Measurements from ENCODE around the gene NETO2. TPM values are rescaled to one million over a fixed set of nuclear protein-coding genes. Genes with fewer than 3 reads are reported as not detected.

The NETO2 gene
- total and polyA plus RNA-seq, 10 of the 15 experiments (the other 5 are each of a cell fraction or from before 2014, with no cell fraction given): 8.5 to 53.1 (median 27.0) TPM

GRCh38 chr16:47073223-47074155 is 70.3 kb downstream of the NETO2 start:
- Histone ChIP-seq H3K4me3 (no peak overlapping the region), H3K4me2 (ENCODE audit: control insufficient read depth, insufficient read depth) (peak overlapping the region; percentile 72), H3K36me3 (ENCODE audit: control insufficient read depth in 2 of 2, insufficient read depth in 2 of 2, low read length in 1 of 2) (no peaks in the 10 kb centered on the region), H3K4me1 (ENCODE audit: control insufficient read depth, insufficient read depth, low read length) (peaks cover 12% of the 10 kb centered on the region), H3K9ac (ENCODE audit: control insufficient read depth, insufficient read depth, low read length) (no peak overlapping the region; the same call in 1 of the 2 replicates), H4K20me1 (ENCODE audit: control insufficient read depth, insufficient read depth) (no peaks in the 10 kb centered on the region), H3K9me3 (replicated peaks; ENCODE audit: control insufficient read depth, insufficient read depth, low read length) (no peaks in the 10 kb centered on the region; the same call in 2 of the 3 replicates), H2AFZ (ENCODE audit: control insufficient read depth, low read depth, low read length) (peak overlapping the region; percentile 47), H3K79me2 (ENCODE audit: control insufficient read depth, insufficient read depth, low read length) (no peaks in the 10 kb centered on the region), H3K27me3 (replicated peaks in 1 of 2; ENCODE audit: control insufficient read depth in 2 of 2, insufficient read depth in 2 of 2, low read length in 1 of 2) (no peaks in the 10 kb centered on the region), H3K27ac (ENCODE audit: control insufficient read depth, insufficient read depth) (peak overlapping the region; percentile 48)
- ATAC-seq: peak; percentile 82
- in situ Hi-C loops (cut with MboI): no loop called here
- ChIA-PET RAD21 (ENCODE audit: unreplicated experiment) (interaction anchor here (0.9 to 4.5 kb wide), 10 partner anchors 9 to 97 kb away, joined by 3 to 24 read pairs (median 4); partner anchors contain the start of gene NETO2), SMC1A (ENCODE audit: uncharacterized antibody, unreplicated experiment) (interaction anchor here (1.0 to 7.1 kb wide), 12 partner anchors 26 to 89 kb away, joined by 3 to 42 read pairs (median 5); no protein-coding TSS in a partner anchor), POLR2A (interaction anchor here (0.5 to 1.9 kb wide), 7 partner anchors 26 to 68 kb away, joined by 3 to 9 read pairs (median 5); no protein-coding TSS in a partner anchor), CTCF (interaction anchor here (0.8 to 4.8 kb wide), 8 partner anchors 26 to 1027 kb away, joined by 3 to 16 read pairs (median 4); no protein-coding TSS in a partner anchor)
- 74% methylated on average over 6 of the region's 6 CpGs for WGBS (ENCODE audit: insufficient coverage, insufficient replicate concordance, low lambda C conversion rate, missing lambda C conversion rate)
- no peak for FAIRE-seq
- intact Hi-C loops (cut with micrococcal nuclease; ENCODE audit: unreplicated experiment): loop anchor here (2.0 kb wide), 1 partner anchor 27 kb away; no protein-coding TSS in a partner anchor
- no TSS peak for BruUV-seq (replicated peaks)
- DNase-seq (ENCODE audit: low read depth, low spot score): peak; percentile 43
- TF ChIP-seq SP1 (IDR thresholded peaks at IDR 0.05; ENCODE audit: low read depth, low read length): no peak
- no peak for TF ChIP-seq NFYA (IDR thresholded peaks at IDR 0.05; ENCODE audit: borderline replicate concordance, low read depth, low read length)
- no peak for TF ChIP-seq MAX (IDR thresholded peaks at IDR 0.05; ENCODE audit: low read depth, low read length)
- no peak for TF ChIP-seq BACH1 (IDR thresholded peaks at IDR 0.05; ENCODE audit: borderline replicate concordance)
- TF ChIP-seq EZH2 (IDR thresholded peaks at IDR 0.05; ENCODE audit: borderline replicate concordance, control insufficient read depth, low read depth, low read length): no peak
- TF ChIP-seq BCL3 (IDR thresholded peaks at IDR 0.05; ENCODE audit: borderline replicate concordance, insufficient read depth, low read depth, low read length, poor library complexity, severe bottlenecking): no peak
- no peak for TF ChIP-seq CBX3 (IDR thresholded peaks at IDR 0.05; ENCODE audit: borderline replicate concordance, low read depth)
- TF ChIP-seq KLF5 (IDR thresholded peaks at IDR 0.05; ENCODE audit: partially characterized antibody): no peak
- no peak for TF ChIP-seq RUNX3 (IDR thresholded peaks at IDR 0.05; ENCODE audit: low read length)
- TF ChIP-seq NR2F1 (conservative IDR thresholded peaks at IDR 0.05): no peak
- TF ChIP-seq SMARCA5 (IDR thresholded peaks at IDR 0.05): 0 out of 2 replicates have a peak, but pooled peaks have one; percentile 18
- TF ChIP-seq POU2F2 (IDR thresholded peaks at IDR 0.05; ENCODE audit: borderline replicate concordance, low read depth, low read length): no peak
- 0 out of 2 replicates have a peak, but pooled peaks have one; percentile 32 for TF ChIP-seq NFIC (IDR thresholded peaks at IDR 0.05; ENCODE audit: low read depth, low read length)
- TF ChIP-seq ZNF207 (IDR thresholded peaks at IDR 0.05; ENCODE audit: borderline replicate concordance): no peak
- no peak for TF ChIP-seq HDGF (IDR thresholded peaks at IDR 0.05)
- TF ChIP-seq POLR2AphosphoS2 (IDR thresholded peaks at IDR 0.05; ENCODE audit: low read depth, low read length): no peak
- TF ChIP-seq E2F8 (IDR thresholded peaks at IDR 0.05; ENCODE audit: low read depth, partially characterized antibody): no peak
- TF ChIP-seq POLR2AphosphoS5 (IDR thresholded peaks at IDR 0.05; ENCODE audit: low read length): no peak
- 0 out of 2 replicates have a peak, but pooled peaks have one; percentile 15 for TF ChIP-seq RAD51 (IDR thresholded peaks at IDR 0.05)

All from GM12878 (cell line).